ENCODE data around the gene CCDC88B.

GRCh38 chr11:64357446-64357845 lies 17.4 kb downstream of the CCDC88B start:
- TF ChIP-seq MAX (IDR thresholded peaks at IDR 0.05) (no peak), RAD21 (IDR thresholded peaks at IDR 0.05; ENCODE audit: low read depth) (no peak), EP300 (IDR thresholded peaks at IDR 0.05; ENCODE audit: borderline replicate concordance) (no peak), NFIC (IDR thresholded peaks at IDR 0.05) (no peak), TEAD4 (IDR thresholded peaks at IDR 0.05) (no peak), TAF1 (IDR thresholded peaks at IDR 0.05; ENCODE audit: low read depth) (no peak), YY1 (IDR thresholded peaks at IDR 0.05; ENCODE audit: low read depth) (no peak), REST (IDR thresholded peaks at IDR 0.05; ENCODE audit: low read depth) (no peak), CEBPB (IDR thresholded peaks at IDR 0.05) (no peak), TCF12 (IDR thresholded peaks at IDR 0.05; ENCODE audit: low read depth) (no peak), EGR1 (IDR thresholded peaks at IDR 0.05) (no peak), CREB1 (IDR thresholded peaks at IDR 0.05; ENCODE audit: low read depth) (no peak), ZBTB7A (IDR thresholded peaks at IDR 0.05; ENCODE audit: low read depth) (no peak)

Data from Ishikawa (cell line).